ENCODE measurements around the gene CREB3L2.

- TF ChIP-seq CTCF (IDR thresholded peaks at IDR 0.05) (no peak), SIN3A (IDR thresholded peaks at IDR 0.05; ENCODE audit: borderline replicate concordance, low read depth, low read length) (no peak), POLR2AphosphoS5 (IDR thresholded peaks at IDR 0.05; ENCODE audit: low read depth, low read length) (no peak), EZH2phosphoT487 (IDR thresholded peaks at IDR 0.05; ENCODE audit: borderline replicate concordance, low read depth) (no peak), FOXM1 (IDR thresholded peaks at IDR 0.05; ENCODE audit: low read depth) (no peak), RCOR1 (IDR thresholded peaks at IDR 0.05; ENCODE audit: low read length) (no peak), FOXJ3 (CRISPR knock-in tag; IDR thresholded peaks at IDR 0.05) (no peak), MAX (IDR thresholded peaks at IDR 0.05; ENCODE audit: low read depth) (no peak), REST (IDR thresholded peaks at IDR 0.05; ENCODE audit: low read depth, low read length) (no peak), TAF1 (IDR thresholded peaks at IDR 0.05; ENCODE audit: borderline replicate concordance, low read depth, low read length) (no peak)
Observed at GRCh38 chr7:138004936-138005335, 3.0 kb upstream of the CREB3L2 start.

Data from SK-N-SH (cell line).